ENCODE data around the gene LAPTM4A. TPM values are rescaled to one million over a fixed set of nuclear protein-coding genes. Genes with fewer than 3 reads are reported as not detected.

The LAPTM4A gene
- total and polyA plus RNA-seq, 10 of the 15 experiments (the other 5 are each of a cell fraction or from before 2014, with no cell fraction given) = 17.8 to 107 (median 45.8) TPM

DNA sequence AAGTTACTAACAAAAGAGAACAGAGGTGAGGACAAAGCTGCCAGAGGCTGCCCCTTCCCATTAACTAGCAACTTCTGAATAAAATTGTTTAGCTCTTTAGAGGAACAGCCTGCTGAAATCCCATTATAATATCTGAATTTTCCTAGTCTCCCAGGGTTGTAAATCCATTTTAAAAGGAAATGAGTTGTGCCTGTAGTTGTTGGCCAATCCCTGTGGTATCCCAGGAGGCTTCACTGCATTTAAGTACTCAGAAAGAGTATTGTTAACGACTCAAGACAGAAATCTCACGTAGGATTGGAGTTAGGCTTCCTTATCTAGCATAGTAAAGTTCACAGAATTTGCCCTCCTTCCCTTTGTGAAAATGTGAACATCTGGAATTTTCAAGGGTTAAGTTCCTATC lies 8.9 kb downstream of the LAPTM4A start (continued):
- TF ChIP-seq, protein P1, sequence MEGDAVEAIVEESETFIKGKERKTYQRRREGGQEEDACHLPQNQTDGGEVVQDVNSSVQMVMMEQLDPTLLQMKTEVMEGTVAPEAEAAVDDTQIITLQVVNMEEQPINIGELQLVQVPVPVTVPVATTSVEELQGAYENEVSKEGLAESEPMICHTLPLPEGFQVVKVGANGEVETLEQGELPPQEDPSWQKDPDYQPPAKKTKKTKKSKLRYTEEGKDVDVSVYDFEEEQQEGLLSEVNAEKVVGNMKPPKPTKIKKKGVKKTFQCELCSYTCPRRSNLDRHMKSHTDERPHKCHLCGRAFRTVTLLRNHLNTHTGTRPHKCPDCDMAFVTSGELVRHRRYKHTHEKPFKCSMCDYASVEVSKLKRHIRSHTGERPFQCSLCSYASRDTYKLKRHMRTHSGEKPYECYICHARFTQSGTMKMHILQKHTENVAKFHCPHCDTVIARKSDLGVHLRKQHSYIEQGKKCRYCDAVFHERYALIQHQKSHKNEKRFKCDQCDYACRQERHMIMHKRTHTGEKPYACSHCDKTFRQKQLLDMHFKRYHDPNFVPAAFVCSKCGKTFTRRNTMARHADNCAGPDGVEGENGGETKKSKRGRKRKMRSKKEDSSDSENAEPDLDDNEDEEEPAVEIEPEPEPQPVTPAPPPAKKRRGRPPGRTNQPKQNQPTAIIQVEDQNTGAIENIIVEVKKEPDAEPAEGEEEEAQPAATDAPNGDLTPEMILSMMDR (IDR thresholded peaks at IDR 0.05 in 2 of 3, conservative IDR thresholded peaks at IDR 0.05 in 1 of 3; ENCODE audit: control insufficient read depth in 2 of 3, extremely low read depth in 1 of 3, insufficient read depth in 1 of 3, low read depth in 3 of 3, low read length in 3 of 3) = no peak
- no peak for TF ChIP-seq STAT1 (conservative IDR thresholded peaks at IDR 0.05)
- no peak for TF ChIP-seq ESRRA (IDR thresholded peaks at IDR 0.05; ENCODE audit: low read length)
- no peak for TF ChIP-seq ZNF274 (IDR thresholded peaks at IDR 0.05; ENCODE audit: insufficient read depth, insufficient read length)

DNA sequence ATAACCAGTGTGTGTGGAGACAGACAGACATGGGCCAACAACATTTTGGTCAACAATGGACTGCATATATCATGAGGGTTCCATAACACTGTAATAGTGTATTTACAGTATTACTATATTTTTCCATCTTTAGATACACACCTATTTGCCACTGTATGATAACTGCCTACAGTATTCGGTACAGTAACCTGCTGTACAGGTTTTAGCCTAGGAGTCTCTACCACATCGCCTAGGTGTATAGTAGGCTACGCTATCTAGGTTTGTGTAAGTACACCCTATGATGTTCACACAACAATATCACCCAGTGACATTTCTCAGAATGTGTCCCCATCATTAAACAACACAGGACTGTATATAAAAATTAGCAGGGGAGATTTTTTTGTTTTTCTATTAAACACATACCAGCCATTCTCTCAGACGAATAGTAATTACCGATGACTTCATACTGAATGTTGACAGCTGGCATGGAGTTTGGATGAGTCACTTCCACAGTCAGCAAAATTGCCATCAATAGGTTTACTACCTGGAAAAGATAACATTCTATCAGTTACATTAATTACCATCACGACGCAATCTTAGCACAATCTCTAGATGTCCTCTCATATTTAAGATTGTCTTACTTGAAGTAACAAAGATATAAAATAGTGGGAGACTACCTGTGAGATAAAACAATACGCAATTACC lies 10.8 kb downstream of the LAPTM4A start:
- ChIA-PET RAD21 (ENCODE audit: unreplicated experiment) (interaction anchor here (0.9 kb wide), 1 partner anchor 11 kb away, joined by 4 read pairs; the partner anchor contains the start of gene LAPTM4A), SMC1A (ENCODE audit: uncharacterized antibody, unreplicated experiment) (interaction anchor here (0.7 to 5.9 kb wide), 3 partner anchors 8 to 79 kb away, joined by 3 to 31 read pairs (median 3); no protein-coding TSS in a partner anchor), POLR2A (interaction anchor here (1.2 kb wide), 1 partner anchor 11 kb away, joined by 3 read pairs; the partner anchor contains the start of gene LAPTM4A), CTCF (interaction anchor here (0.7 to 1.5 kb wide), 2 partner anchors 10 to 25 kb away, joined by 4 to 5 read pairs; no protein-coding TSS in a partner anchor)
- no peak overlapping the region for H2AFZ ChIP-seq (ENCODE audit: control insufficient read depth, low read depth, low read length)
- ATAC-seq (no peak), FAIRE-seq (peak; percentile 13), DNase-seq (ENCODE audit: low read depth, low spot score) (no peak)
- H3K4me1 ChIP-seq (ENCODE audit: control insufficient read depth, insufficient read depth, low read length) = peaks cover 3% of the 10 kb centered on the region; the same call in 1 of the 2 replicates
- no peaks in the 10 kb centered on the region; the same call in 1 of the 2 replicates for H4K20me1 ChIP-seq (ENCODE audit: control insufficient read depth, insufficient read depth)
- H3K9me3 ChIP-seq (replicated peaks; ENCODE audit: control insufficient read depth, insufficient read depth, low read length) = no peaks in the 10 kb centered on the region
- WGBS (ENCODE audit: insufficient coverage, insufficient replicate concordance, low lambda C conversion rate, missing lambda C conversion rate) = 98% methylated on average over 8 of the region's 8 CpGs
- no peak overlapping the region for H3K27ac ChIP-seq (ENCODE audit: control insufficient read depth, insufficient read depth)
- no peak overlapping the region for H3K4me2 ChIP-seq (ENCODE audit: control insufficient read depth, insufficient read depth)
- no peaks in the 10 kb centered on the region for H3K27me3 ChIP-seq (replicated peaks in 1 of 2; ENCODE audit: control insufficient read depth in 2 of 2, insufficient read depth in 2 of 2, low read length in 1 of 2)
- no peak overlapping the region for H3K4me3 ChIP-seq
- intact Hi-C loops (cut with micrococcal nuclease; ENCODE audit: unreplicated experiment) = no loop called here
- in situ Hi-C loops (cut with MboI) = no loop called here
- peaks cover 5 to 28% of the 10 kb centered on the region in 2 experiments for H3K36me3 ChIP-seq (ENCODE audit: control insufficient read depth in 2 of 2, insufficient read depth in 2 of 2, low read length in 1 of 2)
- no peak overlapping the region for H3K9ac ChIP-seq (ENCODE audit: control insufficient read depth, insufficient read depth, low read length)
- H3K79me2 ChIP-seq (ENCODE audit: control insufficient read depth, insufficient read depth, low read length) = peaks cover 15% of the 10 kb centered on the region
- no TSS peak for BruUV-seq (replicated peaks)
- TF ChIP-seq NFIC (IDR thresholded peaks at IDR 0.05; ENCODE audit: low read depth, low read length) (no peak), IRF4 (IDR thresholded peaks at IDR 0.05; ENCODE audit: low read depth, low read length) (no peak), POLR2AphosphoS5 (IDR thresholded peaks at IDR 0.05; ENCODE audit: low read length) (no peak), IKZF1 (conservative IDR thresholded peaks at IDR 0.05) (no peak), SMAD1 (IDR thresholded peaks at IDR 0.05; ENCODE audit: low read depth, partially characterized antibody) (no peak)
- TF ChIP-seq, protein P2, sequence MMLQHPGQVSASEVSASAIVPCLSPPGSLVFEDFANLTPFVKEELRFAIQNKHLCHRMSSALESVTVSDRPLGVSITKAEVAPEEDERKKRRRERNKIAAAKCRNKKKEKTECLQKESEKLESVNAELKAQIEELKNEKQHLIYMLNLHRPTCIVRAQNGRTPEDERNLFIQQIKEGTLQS (IDR thresholded peaks at IDR 0.05; ENCODE audit: borderline replicate concordance, extremely low read depth, low read depth, low read length) = no peak
- TF ChIP-seq, protein P3, sequence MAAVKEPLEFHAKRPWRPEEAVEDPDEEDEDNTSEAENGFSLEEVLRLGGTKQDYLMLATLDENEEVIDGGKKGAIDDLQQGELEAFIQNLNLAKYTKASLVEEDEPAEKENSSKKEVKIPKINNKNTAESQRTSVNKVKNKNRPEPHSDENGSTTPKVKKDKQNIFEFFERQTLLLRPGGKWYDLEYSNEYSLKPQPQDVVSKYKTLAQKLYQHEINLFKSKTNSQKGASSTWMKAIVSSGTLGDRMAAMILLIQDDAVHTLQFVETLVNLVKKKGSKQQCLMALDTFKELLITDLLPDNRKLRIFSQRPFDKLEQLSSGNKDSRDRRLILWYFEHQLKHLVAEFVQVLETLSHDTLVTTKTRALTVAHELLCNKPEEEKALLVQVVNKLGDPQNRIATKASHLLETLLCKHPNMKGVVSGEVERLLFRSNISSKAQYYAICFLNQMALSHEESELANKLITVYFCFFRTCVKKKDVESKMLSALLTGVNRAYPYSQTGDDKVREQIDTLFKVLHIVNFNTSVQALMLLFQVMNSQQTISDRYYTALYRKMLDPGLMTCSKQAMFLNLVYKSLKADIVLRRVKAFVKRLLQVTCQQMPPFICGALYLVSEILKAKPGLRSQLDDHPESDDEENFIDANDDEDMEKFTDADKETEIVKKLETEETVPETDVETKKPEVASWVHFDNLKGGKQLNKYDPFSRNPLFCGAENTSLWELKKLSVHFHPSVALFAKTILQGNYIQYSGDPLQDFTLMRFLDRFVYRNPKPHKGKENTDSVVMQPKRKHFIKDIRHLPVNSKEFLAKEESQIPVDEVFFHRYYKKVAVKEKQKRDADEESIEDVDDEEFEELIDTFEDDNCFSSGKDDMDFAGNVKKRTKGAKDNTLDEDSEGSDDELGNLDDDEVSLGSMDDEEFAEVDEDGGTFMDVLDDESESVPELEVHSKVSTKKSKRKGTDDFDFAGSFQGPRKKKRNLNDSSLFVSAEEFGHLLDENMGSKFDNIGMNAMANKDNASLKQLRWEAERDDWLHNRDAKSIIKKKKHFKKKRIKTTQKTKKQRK (IDR thresholded peaks at IDR 0.05; ENCODE audit: low read depth, low read length) = no peak
- TF ChIP-seq, protein P4, sequence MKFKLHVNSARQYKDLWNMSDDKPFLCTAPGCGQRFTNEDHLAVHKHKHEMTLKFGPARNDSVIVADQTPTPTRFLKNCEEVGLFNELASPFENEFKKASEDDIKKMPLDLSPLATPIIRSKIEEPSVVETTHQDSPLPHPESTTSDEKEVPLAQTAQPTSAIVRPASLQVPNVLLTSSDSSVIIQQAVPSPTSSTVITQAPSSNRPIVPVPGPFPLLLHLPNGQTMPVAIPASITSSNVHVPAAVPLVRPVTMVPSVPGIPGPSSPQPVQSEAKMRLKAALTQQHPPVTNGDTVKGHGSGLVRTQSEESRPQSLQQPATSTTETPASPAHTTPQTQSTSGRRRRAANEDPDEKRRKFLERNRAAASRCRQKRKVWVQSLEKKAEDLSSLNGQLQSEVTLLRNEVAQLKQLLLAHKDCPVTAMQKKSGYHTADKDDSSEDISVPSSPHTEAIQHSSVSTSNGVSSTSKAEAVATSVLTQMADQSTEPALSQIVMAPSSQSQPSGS (IDR thresholded peaks at IDR 0.05; ENCODE audit: low read length) = no peak
